Measurements from ENCODE around the gene SCLT1.
"Not testable (repeated sequence)": the region's sequence is repeated elsewhere in the genome, so short reads cannot be mapped to it uniquely, and the experiment has no call there.

DNA sequence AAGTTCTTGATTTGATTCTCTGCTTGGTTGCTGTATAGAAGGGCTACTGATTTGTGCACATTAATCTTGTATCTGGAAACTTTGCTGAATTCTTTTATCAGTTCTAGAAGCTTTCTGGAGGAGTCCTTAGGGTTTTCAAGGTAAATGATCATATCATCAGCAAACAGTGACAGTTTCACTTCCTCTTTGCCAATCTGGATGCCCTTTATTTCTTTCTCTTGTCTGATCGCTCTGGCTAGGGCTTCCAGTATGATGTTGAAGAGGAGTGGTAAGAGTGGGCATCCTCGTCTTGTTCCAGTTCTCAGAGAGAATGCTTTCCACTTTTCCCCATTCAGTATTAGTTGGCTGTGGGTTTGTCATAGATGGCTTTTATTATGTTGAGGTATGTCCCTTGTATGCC lies 23.8 kb downstream of the SCLT1 start:
- TF ChIP-seq, protein P1, sequence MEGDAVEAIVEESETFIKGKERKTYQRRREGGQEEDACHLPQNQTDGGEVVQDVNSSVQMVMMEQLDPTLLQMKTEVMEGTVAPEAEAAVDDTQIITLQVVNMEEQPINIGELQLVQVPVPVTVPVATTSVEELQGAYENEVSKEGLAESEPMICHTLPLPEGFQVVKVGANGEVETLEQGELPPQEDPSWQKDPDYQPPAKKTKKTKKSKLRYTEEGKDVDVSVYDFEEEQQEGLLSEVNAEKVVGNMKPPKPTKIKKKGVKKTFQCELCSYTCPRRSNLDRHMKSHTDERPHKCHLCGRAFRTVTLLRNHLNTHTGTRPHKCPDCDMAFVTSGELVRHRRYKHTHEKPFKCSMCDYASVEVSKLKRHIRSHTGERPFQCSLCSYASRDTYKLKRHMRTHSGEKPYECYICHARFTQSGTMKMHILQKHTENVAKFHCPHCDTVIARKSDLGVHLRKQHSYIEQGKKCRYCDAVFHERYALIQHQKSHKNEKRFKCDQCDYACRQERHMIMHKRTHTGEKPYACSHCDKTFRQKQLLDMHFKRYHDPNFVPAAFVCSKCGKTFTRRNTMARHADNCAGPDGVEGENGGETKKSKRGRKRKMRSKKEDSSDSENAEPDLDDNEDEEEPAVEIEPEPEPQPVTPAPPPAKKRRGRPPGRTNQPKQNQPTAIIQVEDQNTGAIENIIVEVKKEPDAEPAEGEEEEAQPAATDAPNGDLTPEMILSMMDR (IDR thresholded peaks at IDR 0.05; ENCODE audit: low read length): not testable (repeated sequence)
- TF ChIP-seq EZH2 (optimal IDR thresholded peaks at IDR 0.05; ENCODE audit: low read depth, low read length); EZH2phosphoT487 (IDR thresholded peaks at IDR 0.05; ENCODE audit: low read length): not testable (repeated sequence)
